ENCODE results near the gene SEMA5B.

GRCh38 chr3:122973893-122974615 lies 53.5 kb downstream of the SEMA5B start:
- TF ChIP-seq CTCF (IDR thresholded peaks at IDR 0.05) (no peak), ZFX (IDR thresholded peaks at IDR 0.05; ENCODE audit: borderline replicate concordance) (no peak)
